ENCODE data around the gene ASRGL1. TPM values are rescaled to one million over a fixed set of nuclear protein-coding genes. Genes with fewer than 3 reads are reported as not detected.

ASRGL1 gene
- total and polyA plus RNA-seq, 2 donors from 2014 or later, result 62.2 to 85.6 TPM

DNA sequence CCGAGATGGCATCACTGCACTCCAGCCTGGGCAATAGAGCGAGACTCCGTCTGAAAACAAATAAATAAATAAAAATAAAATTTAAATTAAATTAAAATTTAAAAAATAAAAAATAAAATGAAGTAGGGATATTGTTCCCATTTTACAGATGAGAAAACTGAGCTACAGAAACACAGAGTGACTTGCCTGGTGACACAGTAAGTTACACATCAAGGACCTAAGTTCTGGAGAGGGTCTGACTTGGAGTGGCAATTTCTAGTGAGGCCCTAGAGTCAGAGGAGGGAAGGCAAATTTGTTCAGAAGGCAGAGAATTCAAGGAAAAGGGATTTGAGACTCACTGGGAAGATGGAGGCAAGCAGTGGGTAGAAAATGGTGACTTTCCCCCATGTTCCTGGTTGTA is 83.6 kb downstream of the ASRGL1 start:
- Histone ChIP-seq H3K9me3 (ENCODE audit: control insufficient read depth in 2 of 3, insufficient read depth in 1 of 3, low read length in 3 of 3) (no peaks in the 10 kb centered on the region), H3K27me3 (ENCODE audit: control insufficient read depth, insufficient read depth, low read length) (no peaks in the 10 kb centered on the region), H3K36me3 (ENCODE audit: control insufficient read depth in 2 of 3, insufficient read depth in 3 of 3, low read length in 3 of 3) (no peaks in the 10 kb centered on the region), H3K9ac (ENCODE audit: low read length in 3 of 3) (no peak overlapping the region), H3K27ac (ENCODE audit: low read depth in 2 of 2, low read length in 2 of 2) (no peak overlapping the region), H3K4me3 (ENCODE audit: low read length in 3 of 3) (no peak overlapping the region), H3K4me1 (ENCODE audit: control insufficient read depth in 2 of 3, insufficient read depth in 2 of 3, low read depth in 1 of 3, low read length in 3 of 3) (no peaks in the 10 kb centered on the region)
- DNase-seq (no peak), FAIRE-seq (no peak)
- intact Hi-C loops (cut with DNase I), result loop anchor here (10.0 kb wide), 1 partner anchor 124 kb away; the partner anchor contains the start of gene AHNAK
- TF ChIP-seq, protein P1, sequence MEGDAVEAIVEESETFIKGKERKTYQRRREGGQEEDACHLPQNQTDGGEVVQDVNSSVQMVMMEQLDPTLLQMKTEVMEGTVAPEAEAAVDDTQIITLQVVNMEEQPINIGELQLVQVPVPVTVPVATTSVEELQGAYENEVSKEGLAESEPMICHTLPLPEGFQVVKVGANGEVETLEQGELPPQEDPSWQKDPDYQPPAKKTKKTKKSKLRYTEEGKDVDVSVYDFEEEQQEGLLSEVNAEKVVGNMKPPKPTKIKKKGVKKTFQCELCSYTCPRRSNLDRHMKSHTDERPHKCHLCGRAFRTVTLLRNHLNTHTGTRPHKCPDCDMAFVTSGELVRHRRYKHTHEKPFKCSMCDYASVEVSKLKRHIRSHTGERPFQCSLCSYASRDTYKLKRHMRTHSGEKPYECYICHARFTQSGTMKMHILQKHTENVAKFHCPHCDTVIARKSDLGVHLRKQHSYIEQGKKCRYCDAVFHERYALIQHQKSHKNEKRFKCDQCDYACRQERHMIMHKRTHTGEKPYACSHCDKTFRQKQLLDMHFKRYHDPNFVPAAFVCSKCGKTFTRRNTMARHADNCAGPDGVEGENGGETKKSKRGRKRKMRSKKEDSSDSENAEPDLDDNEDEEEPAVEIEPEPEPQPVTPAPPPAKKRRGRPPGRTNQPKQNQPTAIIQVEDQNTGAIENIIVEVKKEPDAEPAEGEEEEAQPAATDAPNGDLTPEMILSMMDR (IDR thresholded peaks at IDR 0.05; ENCODE audit: borderline replicate concordance, extremely low read depth, insufficient read depth), result no peak

DNA sequence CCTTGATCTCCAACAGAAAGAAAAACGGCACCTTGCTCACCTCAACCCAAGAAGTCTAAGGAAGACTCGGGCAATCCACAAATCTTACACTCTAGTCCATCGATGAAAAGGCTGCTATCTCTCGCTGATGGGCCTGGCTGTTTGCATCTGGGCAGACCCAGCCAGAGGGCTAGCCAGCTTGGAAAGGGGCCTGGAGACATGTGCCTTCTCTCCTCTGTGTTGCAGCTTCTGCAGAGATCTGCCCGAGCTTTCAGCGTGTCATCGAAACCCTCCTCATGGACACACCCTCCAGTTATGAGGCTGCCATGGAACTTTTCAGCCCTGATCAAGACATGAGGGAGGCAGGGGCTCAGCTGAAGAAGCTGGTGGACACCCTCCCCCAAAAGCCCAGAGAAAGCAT is 84.7 kb downstream of the ASRGL1 start:
- DNase-seq (no peak), FAIRE-seq (no peak)
- Histone ChIP-seq H3K27ac (ENCODE audit: low read depth in 2 of 2, low read length in 2 of 2) (no peak overlapping the region), H3K9me3 (ENCODE audit: control insufficient read depth in 2 of 3, insufficient read depth in 1 of 3, low read length in 3 of 3) (no peaks in the 10 kb centered on the region), H3K4me1 (ENCODE audit: control insufficient read depth in 2 of 3, insufficient read depth in 2 of 3, low read depth in 1 of 3, low read length in 3 of 3) (peaks cover 0 to 2% (median 0%) of the 10 kb centered on the region in 3 donors), H3K27me3 (ENCODE audit: control insufficient read depth, insufficient read depth, low read length) (no peaks in the 10 kb centered on the region), H3K36me3 (ENCODE audit: control insufficient read depth in 2 of 3, insufficient read depth in 3 of 3, low read length in 3 of 3) (no peaks in the 10 kb centered on the region), H3K9ac (ENCODE audit: low read length in 3 of 3) (no peak overlapping the region), H3K4me3 (ENCODE audit: low read length in 3 of 3) (no peak overlapping the region)
- TF ChIP-seq, protein P1 (IDR thresholded peaks at IDR 0.05; ENCODE audit: borderline replicate concordance, extremely low read depth, insufficient read depth), result no peak
- intact Hi-C loops (cut with DNase I), result loop anchor here (10.0 kb wide), 1 partner anchor 123 kb away; the partner anchor contains the start of gene AHNAK

DNA sequence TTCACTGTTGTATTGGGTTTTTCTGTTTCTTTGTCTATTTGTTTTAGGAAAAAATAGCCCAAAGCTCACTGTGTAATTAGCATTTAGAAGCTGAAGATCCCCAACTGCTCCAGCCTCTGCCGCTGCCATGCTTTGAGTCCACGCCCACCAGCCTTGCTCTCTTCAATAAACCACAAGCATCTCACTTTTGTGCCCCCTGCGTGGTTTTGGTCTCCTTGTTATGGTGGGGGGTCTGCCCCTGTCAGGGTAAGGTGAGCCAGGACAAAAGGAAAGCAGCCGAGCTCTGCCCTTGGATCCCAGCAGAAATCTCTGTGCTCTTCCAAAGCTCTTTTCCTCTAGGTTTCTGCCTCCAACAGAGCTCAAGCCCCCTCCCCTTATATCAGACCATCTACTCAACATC is 85.8 kb downstream of the ASRGL1 start:
- Histone ChIP-seq H3K9me3 (ENCODE audit: control insufficient read depth in 2 of 3, insufficient read depth in 1 of 3, low read length in 3 of 3) (no peaks in the 10 kb centered on the region), H3K9ac (ENCODE audit: low read length in 3 of 3) (no peak overlapping the region), H3K27ac (ENCODE audit: low read depth in 2 of 2, low read length in 2 of 2) (no peak overlapping the region), H3K4me1 (ENCODE audit: control insufficient read depth in 2 of 3, insufficient read depth in 2 of 3, low read depth in 1 of 3, low read length in 3 of 3) (peaks cover 0 to 2% (median 0%) of the 10 kb centered on the region in 3 donors), H3K4me3 (ENCODE audit: low read length in 3 of 3) (no peak overlapping the region), H3K36me3 (ENCODE audit: control insufficient read depth in 2 of 3, insufficient read depth in 3 of 3, low read length in 3 of 3) (no peaks in the 10 kb centered on the region), H3K27me3 (ENCODE audit: control insufficient read depth, insufficient read depth, low read length) (no peaks in the 10 kb centered on the region)
- intact Hi-C loops (cut with DNase I), result loop anchor here (10.0 kb wide), 1 partner anchor 122 kb away; the partner anchor contains the start of gene AHNAK
- TF ChIP-seq, protein P1 (IDR thresholded peaks at IDR 0.05; ENCODE audit: borderline replicate concordance, extremely low read depth, insufficient read depth), result no peak
- no peak for FAIRE-seq
- DNase-seq, result no peak
